HG03175 (cell line): ENCODE data around the gene UQCRC1.

ENCODE experiments used
- ATAC-seq: cut with Tn5 transposase; IDR thresholded peaks from one replicate; pipeline ENCODE4 v1.9.1; 2021; ENCODE audit warnings: mild to moderate bottlenecking, moderate library complexity; ENCODE audit not compliant: unreplicated experiment

Gene UQCRC1

DNA sequence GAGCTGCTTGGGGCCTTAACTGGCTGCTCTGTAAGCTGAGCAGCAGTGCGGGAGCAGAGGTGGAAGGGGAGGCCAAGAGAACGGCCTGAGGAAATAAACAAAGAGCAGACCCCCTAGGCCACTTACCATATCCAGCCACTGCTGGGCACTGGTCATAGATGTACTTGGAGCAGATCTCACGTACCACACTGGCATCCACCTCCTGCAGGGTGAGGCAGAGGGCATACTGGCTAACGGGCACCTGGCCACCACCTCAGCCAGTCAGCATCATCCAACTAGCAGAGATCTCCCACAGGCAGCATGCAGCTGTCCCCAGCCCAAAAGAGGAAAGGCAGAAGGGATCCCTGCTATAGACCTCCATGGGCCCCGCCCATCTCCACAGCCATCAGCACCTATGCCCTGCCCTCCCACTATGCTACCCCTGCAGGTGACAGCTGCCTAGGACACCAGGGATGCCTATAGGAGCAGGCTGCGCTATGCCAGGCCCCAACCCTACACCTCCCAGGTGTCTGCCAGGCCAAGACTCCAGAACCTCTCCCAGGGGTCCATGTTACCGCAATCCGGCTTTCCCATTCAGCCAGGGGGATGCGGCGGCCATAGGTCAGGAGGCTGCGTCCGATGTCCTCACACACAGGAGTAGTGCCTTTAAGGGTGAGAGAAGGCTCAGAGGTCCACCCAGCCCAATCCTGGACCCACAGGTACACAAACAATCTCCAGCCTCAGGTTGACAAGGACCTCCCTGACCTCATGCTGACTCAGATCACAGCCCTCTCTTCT, 9.7 kb downstream of the UQCRC1 start:
- ATAC-seq: no peak

GRCh38 chr3:48599077-48599501, 10.4 kb downstream of the UQCRC1 start:
- ATAC-seq: no peak

DNA sequence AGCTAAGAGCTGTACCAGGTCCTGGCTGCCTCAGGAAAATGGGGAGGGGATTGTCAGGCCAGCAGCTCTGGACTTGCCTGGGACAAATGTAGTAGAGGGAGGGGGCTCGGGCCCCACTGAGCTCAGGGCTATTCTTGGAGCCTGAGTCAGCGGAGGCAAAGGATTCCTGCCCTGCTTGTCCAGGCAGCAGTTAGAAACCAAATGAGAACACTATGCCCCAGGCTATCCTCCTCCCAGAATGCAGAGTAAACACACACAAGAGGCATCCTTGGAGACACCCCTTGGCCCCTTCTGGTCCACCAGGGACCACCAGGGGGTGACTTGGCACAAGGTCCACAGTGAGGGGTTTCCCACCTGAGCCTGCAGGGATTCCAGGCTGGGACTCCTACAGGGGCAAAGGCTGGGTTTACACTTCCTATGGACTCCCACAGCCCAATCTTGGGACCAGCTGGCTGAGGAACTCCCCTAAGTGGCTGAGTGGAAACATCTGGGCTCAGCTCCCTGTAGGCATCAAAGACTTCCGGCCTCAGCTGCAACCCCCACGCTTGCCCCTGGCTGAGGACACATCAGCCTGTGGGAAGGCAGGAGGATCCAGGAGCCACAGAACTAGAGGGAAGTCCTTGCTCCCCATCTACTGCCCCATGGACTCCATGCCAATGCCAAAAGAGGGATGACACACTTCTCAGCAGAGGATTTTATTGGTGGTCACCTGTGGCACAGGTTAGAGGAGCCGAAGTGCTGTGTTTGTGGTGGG, 10.9 kb downstream of the UQCRC1 start:
- no peak for ATAC-seq

DNA sequence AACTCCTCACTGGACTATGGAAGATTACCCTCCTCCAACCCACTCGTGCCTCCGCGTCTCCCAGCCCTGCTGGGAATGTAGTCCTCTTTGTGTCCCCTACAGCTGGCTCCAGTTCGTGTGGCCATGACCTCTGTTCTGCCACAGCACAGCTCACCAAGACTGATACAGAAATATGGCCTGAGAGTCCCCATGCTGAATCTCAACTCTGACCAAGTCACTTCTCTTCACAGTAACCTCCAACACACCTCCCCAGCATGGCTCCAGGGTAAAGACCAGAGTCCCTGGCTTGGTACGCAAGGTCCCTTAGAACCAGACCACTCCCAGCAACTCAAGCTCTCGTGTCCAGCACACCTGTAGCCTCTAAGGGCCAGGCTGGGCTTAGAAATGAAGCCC, 12.0 kb downstream of the UQCRC1 start:
- no peak for ATAC-seq

DNA sequence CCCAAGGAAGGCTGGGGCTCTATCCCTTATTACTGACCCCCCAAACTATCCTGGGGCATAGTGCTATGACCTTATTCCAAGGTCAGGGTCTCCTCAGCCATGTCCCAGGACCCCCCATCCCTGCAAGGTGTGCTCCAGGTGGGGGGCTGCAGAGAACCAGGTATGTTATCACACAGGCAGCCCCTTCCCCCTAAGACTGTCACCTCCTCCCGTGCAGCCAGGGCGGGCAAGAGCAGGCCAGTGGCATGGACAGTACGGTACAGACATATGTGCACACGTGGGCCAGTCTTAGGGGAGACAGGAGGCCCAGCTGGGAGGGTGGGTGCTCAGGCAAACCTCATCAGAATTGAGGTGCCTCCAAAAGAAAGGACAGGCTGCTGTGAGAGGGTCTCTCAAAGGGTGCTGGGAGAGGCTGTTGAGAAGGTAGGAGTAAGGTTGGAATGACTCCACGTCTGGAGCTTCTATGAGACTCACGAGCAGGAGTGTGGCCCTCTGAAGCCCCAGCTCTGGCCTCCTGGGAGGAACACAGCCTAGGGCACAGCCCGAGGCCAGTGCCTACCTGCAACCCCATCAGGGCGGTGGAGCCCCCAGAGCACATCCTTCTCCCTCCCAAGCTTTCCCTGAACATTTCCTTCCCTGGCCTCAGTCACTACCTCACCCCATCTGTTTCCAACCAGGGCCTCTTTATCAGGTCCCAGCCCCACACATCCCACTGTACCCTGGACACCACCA, 12.6 kb downstream of the UQCRC1 start:
- ATAC-seq: no peak

DNA sequence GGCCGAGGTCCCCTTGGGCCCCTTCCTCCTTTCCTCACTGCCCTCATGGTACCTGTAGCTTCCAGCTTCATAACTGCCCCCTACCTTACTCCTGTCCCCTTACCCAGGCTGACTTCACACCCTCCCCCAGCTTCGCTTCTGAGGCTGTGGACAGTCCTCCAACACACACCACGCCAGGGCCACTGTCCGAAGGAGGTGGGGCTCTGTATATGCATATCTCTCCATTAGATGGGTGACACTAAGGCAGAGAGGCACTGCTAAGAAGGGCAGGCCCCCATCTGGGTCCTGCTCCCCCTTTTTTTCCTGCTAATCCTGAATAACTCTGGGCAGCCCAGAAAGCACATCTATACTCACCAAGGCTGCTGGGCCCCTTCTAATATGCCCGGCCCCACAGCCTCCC, 13.3 kb downstream of the UQCRC1 start:
- no peak for ATAC-seq

GRCh38 chr3:48595526-48596121, 13.8 kb downstream of the UQCRC1 start:
- no peak for ATAC-seq

GRCh38 chr3:48595075-48595525, 14.3 kb downstream of the UQCRC1 start, which contains the start of gene COL7A1:
TSS of gene COL7A1 (minus strand) at chr3:48595329. CDS start at chr3:48595159, 170 bp downstream.
- no peak for ATAC-seq

DNA sequence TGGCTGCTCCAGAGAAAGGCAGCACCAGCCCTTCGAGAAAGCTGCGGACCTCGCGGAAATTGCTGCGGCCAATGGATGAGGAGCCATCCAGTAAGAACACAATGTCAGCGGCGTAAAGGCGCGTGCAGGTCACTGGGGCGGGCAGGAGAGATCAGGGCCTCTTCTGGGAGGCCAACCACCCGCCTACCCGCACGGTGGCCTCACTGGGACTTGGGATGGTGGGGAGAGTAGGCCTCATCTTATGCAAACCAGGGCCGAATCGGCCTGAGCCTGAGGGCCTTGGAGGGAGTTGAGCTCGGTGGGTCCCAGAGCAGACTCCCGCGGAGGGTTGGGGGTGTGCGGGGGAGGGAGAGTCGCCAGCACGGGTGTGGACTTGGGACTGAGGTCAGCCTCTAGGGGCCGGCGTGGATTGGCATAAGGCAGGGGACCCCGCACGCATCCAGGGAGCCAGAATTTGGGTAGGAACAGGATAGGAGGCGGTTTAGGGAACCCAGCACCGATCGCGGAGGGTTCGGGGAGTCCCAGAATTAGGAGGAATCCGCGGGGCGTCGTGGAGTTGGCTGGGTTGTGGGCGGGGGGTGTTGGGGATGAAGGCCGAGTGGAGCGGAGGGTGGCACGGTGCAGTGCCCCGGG, 14.9 kb downstream of the UQCRC1 start:
- no peak for ATAC-seq

DNA sequence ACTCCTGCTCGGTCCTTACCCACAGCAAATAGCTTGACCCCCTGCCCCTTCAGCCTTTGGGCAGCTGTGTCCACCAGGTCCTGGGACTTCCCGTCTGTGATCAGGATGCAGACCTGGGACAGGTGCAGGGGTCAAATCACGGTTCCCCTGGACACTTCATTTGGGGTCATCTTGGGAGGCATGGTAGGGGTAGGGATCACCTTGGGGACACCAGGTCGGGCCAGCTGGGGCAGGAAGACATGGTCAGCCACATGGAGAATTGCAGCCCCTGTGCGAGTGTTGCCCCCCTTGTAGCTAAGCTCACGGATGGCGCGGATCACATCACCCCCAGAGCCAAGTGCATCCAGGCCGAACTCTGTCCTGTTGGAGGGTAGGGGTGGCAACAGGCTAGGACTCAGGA, 16.1 kb downstream of the UQCRC1 start:
- no peak for ATAC-seq

DNA sequence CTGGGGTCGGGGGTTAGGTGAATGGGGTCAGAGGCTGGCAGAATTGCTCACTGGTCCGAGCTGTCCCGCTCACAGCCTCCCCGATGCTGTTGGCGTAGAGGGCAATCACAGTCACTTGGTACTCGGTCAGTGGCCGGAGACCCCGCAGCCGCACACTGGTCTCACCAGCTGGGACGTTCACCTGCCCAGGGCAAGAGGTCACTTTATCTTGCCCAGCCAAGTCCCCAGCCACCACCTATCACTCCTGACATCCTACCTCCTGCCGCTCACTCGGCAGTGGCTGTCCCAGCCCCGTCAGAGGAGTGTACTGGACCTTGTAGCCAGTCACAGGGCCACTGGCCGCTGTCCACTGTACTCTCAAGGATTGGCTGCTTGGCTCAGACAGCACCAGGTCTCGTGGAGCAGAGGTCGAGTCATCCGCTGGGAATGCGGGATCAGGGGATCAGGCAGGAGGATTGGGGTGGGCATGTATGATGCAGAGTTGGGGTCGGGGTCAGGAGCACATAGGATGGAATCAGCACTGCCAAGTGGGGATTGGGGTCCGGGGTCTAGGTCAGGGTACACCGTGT, 16.8 kb downstream of the UQCRC1 start:
- no peak for ATAC-seq

DNA sequence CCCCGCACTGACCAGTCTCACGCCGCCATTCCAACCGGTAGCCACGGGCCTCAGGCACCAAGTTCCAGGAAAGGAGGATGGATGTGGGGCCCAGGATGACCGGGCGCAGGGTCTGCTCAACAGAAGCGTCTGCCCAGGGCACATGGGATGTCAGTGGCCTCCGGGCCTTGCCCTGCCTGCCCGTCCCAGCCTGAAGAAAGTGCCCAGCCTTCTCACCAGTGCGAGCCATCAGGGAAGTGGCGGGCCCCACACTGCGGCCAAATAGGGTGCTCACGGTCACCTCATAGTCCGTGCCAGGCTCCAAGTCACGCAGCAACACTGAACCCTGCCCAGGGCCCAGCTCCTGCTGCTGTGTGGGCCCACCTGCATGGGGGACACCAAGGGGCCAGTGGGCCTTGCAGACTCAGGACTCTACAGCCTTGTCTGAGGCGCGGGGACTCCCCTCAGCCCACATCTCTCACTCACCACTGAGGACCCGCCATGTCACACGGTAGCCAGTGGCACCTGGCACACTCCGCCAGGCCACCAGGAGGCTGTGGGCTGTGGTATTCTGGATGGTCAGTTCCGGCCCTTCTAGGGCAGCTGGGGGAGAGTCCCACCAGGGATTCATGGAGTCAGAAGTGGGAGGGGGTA, 17.4 kb downstream of the UQCRC1 start:
- ATAC-seq: no peak

- ATAC-seq: no peak
These were observed 18.0 kb downstream of the UQCRC1 start for GRCh38 chr3:48591436-48591835.

- ATAC-seq: no peak
These were observed 21.2 kb downstream of the UQCRC1 start for GRCh38 chr3:48588230-48588629.

DNA sequence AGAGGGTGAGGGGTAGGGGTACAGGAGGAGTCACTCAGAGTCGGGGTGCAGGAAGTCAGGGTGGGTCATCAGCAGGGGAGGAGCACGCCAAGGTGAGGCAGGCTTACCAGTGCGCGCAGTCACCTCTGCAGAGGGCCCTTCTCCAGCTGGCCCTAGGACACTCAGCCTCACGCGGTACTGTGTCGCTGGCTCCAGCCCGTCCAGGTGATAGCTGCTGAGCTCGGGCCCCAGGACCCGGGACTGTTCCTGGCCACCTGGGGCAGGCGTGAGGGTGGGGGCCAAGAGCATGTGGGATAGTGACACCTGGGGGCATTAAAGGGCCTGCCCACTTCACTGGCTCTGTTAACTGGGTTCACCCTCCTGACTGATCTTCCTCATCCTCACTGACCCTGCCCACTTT, 21.8 kb downstream of the UQCRC1 start:
- no peak for ATAC-seq

DNA sequence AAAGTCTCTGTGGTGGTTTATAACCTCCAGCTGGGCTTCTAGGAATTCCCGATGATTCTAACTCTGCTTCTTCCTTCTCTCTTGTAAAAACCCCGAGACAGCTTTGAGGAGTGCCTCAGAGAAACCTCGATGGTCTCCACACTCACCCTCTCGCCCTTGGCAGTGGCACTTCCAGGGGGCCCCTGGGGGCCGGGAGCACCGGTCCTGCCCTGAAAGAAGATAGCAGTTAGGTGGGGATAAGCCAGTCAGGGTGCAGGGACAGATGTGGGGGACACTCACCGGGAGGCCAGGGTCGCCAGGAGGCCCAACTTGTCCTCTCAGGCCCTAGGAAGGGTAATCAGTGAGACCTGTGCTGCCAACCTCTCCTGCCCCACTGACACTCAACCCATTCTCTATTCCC, 24.0 kb downstream of the UQCRC1 start:
- ATAC-seq: no peak

- no peak for ATAC-seq
These were observed 24.6 kb downstream of the UQCRC1 start for GRCh38 chr3:48584836-48585235.

- no peak for ATAC-seq
These were observed 27.6 kb downstream of the UQCRC1 start for GRCh38 chr3:48581621-48582481.

DNA sequence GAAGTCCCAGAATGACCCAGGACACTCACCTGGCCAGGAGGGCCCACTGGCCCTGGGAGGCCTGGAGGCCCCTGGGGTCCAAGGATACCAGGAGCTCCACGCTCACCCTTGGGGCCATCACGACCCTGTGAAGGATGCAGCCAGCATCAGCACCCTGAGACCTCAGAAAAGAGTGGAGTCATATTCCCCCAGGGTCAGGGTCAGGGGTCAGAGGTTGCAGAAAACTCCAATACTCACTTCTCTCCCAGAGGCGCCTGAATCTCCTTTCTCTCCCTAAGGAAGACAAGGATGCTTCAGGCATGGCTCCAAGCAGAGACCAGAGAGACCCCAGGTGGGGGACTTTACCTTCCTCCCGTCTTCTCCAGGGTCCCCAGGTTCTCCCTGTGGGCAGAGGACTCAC, 32.8 kb downstream of the UQCRC1 start:
- ATAC-seq: no peak
